HCT116 (cell line): ENCODE results near the gene XPO1. TPM values are rescaled to one million over a fixed set of nuclear protein-coding genes. Genes with fewer than 3 reads are reported as not detected.
A peak's percentile ranks its signal among the peaks of the same experiment; 100 is the strongest.

Experiments used
- ATAC-seq: fragments of 200-7000 bp; cut with Tn5 transposase; 2 replicates; pipeline ENCODE4 v1.9.1; 2020; ENCODE audit warnings: mild to moderate bottlenecking, moderate library complexity
- BruUV-seq: library from RNA; stranded (reverse); fragments of 400-500 nt; replicated peaks from 2 replicates; lab custom pipeline; 2021; lab: Mats Ljungman, UMichigan
- CTCF ChIA-PET: fragments of 300-600 bp; sonication (Branson Sonifier 250); formaldehyde crosslinking; loops from one replicate; lab custom pipeline; 2021; ENCODE audit warnings: antibody characterized with exemption; lab: Charles Lee
- POLR2A ChIA-PET: fragments of 300-600, 350-600 bp; sonication (Branson Sonifier 250); formaldehyde crosslinking; loops from one replicate; lab custom pipeline; 2021; ENCODE audit warnings: antibody characterized with exemption; lab: Charles Lee
- RAD21 ChIA-PET, 2 experiments: fragments of 300-600 bp; sonication (Branson Sonifier 250); formaldehyde crosslinking; loops; one replicate each; lab custom pipeline; 2023; ENCODE audit warnings: low total read pairs in 2 of 2; ENCODE audit not compliant: uncharacterized antibody in 2 of 2, unreplicated experiment in 2 of 2, low non-redundant PET in 1 of 2; lab: Charles Lee
- DNase-seq: peaks from one replicate; pipeline ENCODE4 v3.0.0-alpha.2; 2010; ENCODE audit warnings: low read depth, low spot score
- H2AFZ ChIP-seq: fragments of 200-600 bp; shearing (Covaris generic), sonication (generic); 2 replicates; pipeline ENCODE4 v1.6.1; 2017; ENCODE audit warnings: low read depth, mixed run types, mixed read lengths, antibody characterized with exemption, low read length; ENCODE audit not compliant: poor library complexity, severe bottlenecking
- H3K27ac ChIP-seq: 2 replicates; pipeline ENCODE4 v1.5.1; 2012; ENCODE audit warnings: low read depth, low read length
- H3K27me3 ChIP-seq: fragments of 200-600 bp; sonication (generic); 2 replicates; pipeline ENCODE4 v1.6.1; 2016; ENCODE audit warnings: mixed run types, low read length, mixed read lengths; ENCODE audit not compliant: insufficient read depth
- H3K36me3 ChIP-seq, 2 experiments: fragments of 200-500 bp in 1 of 2; fragments of 200-600 bp in 1 of 2; sonication (Bioruptor generic) in 1 of 2; sonication (generic) in 1 of 2; 2 replicates each; pipeline versions ENCODE4 v1.5.1 to v1.6.1; 2014 to 2016; ENCODE audit warnings: low read length in 2 of 2, inconsistent platforms in 1 of 2, mixed read lengths in 1 of 2, mixed run types in 1 of 2; ENCODE audit not compliant: insufficient read depth in 2 of 2, control insufficient read depth in 1 of 2
- H3K4me1 ChIP-seq, 2 experiments: fragments of 200-600 bp in 1 of 2; sonication (generic) in 1 of 2; 2 replicates each; pipeline versions ENCODE4 v1.5.1 to v1.6.1; 2012 to 2017; ENCODE audit warnings: low read length in 2 of 2, inconsistent platforms in 1 of 2, mild to moderate bottlenecking in 1 of 2, mixed read lengths in 1 of 2, mixed run types in 1 of 2, moderate library complexity in 1 of 2; ENCODE audit not compliant: insufficient read depth in 2 of 2, control insufficient read depth in 1 of 2
- H3K4me2 ChIP-seq: fragments of 200-600 bp; sonication (generic); 2 replicates; pipeline ENCODE4 v1.6.1; 2017; ENCODE audit warnings: mixed run types, low read length, mixed read lengths
- H3K4me3 ChIP-seq, 2 experiments: fragments of 200-600 bp in 1 of 2; sonication (generic) in 1 of 2; replicated peaks in 1 of 2; 2 replicates each; pipeline ENCODE4 v1.5.1; 2011 to 2016; ENCODE audit warnings: low read length in 2 of 2, control low read depth in 1 of 2, low read depth in 1 of 2, mild to moderate bottlenecking in 1 of 2, mixed read lengths in 1 of 2, mixed run types in 1 of 2
- H3K79me2 ChIP-seq: fragments of 200-600 bp; sonication (generic); 2 replicates; pipeline ENCODE4 v1.6.1; 2017; ENCODE audit warnings: mild to moderate bottlenecking, mixed run types, low read length, moderate library complexity, mixed read lengths; ENCODE audit not compliant: insufficient read depth
- H3K9ac ChIP-seq: fragments of 200-600 bp; sonication (generic); 2 replicates; pipeline ENCODE4 v1.6.1; 2016; ENCODE audit warnings: low read length, mixed read lengths
- H3K9me2 ChIP-seq: fragments of 200-600 bp; sonication (generic), shearing (Covaris generic); 2 replicates; pipeline ENCODE4 v1.6.1; 2017; ENCODE audit warnings: mixed run types, mild to moderate bottlenecking, moderate library complexity; ENCODE audit not compliant: insufficient read depth
- H3K9me3 ChIP-seq, 2 experiments: fragments of 200-500 bp in 1 of 2; fragments of 200-600 bp in 1 of 2; sonication (Bioruptor generic) in 1 of 2; sonication (generic) in 1 of 2; 2 replicates each; pipeline ENCODE4 v1.6.1; 2014 to 2017; ENCODE audit warnings: low read length in 2 of 2, mixed read lengths in 2 of 2, inconsistent platforms in 1 of 2, low read depth in 1 of 2, mild to moderate bottlenecking in 1 of 2, mixed run types in 1 of 2, moderate library complexity in 1 of 2; ENCODE audit not compliant: control insufficient read depth in 1 of 2, insufficient read depth in 1 of 2
- H4K20me1 ChIP-seq: fragments of 200-600 bp; sonication (generic), shearing (Covaris generic); 2 replicates; pipeline ENCODE4 v1.6.1; 2017; ENCODE audit warnings: mixed run types, mild to moderate bottlenecking, moderate library complexity; ENCODE audit not compliant: insufficient read depth
- CBX3 ChIP-seq: IDR thresholded peaks from 2 replicates; pipeline ENCODE4 v1.6.1; 2012; ENCODE audit warnings: low read depth
- CEBPB ChIP-seq: IDR thresholded peaks from 2 replicates; pipeline ENCODE4 v1.6.1; 2012; ENCODE audit warnings: low read depth
- EGR1 ChIP-seq: IDR thresholded peaks from 2 replicates; pipeline ENCODE4 v1.6.1; 2012; ENCODE audit warnings: low read depth
- ELF1 ChIP-seq: IDR thresholded peaks from 2 replicates; pipeline ENCODE4 v1.6.1; 2012; ENCODE audit warnings: low read depth, borderline replicate concordance
- EZH2 ChIP-seq: fragments of 200-600 bp; sonication (generic); IDR thresholded peaks from 2 replicates; pipeline ENCODE4 v1.6.1; 2017; ENCODE audit warnings: antibody characterized with exemption, mixed run types
- EZH2phosphoT487 ChIP-seq: fragments of 200-600 bp; IDR thresholded peaks from 2 replicates; pipeline ENCODE4 v1.6.1; 2018; ENCODE audit warnings: antibody characterized with exemption, borderline replicate concordance
- FOSL1 ChIP-seq: IDR thresholded peaks from 2 replicates; pipeline ENCODE4 v1.6.1; 2012; ENCODE audit warnings: low read depth
- JUND ChIP-seq: IDR thresholded peaks from 2 replicates; pipeline ENCODE4 v1.6.1; 2012
- POLR2A ChIP-seq: IDR thresholded peaks from 2 replicates; pipeline ENCODE4 v1.7.0; 2011; ENCODE audit warnings: borderline replicate concordance; ENCODE audit not compliant: insufficient read depth, insufficient read length; ENCODE audit errors: extremely low read depth
- RAD21 ChIP-seq: IDR thresholded peaks from 2 replicates; pipeline ENCODE4 v1.6.1; 2012; ENCODE audit warnings: low read depth, mild to moderate bottlenecking
- SIN3A ChIP-seq: IDR thresholded peaks from 2 replicates; pipeline ENCODE4 v1.6.1; 2012; ENCODE audit warnings: low read depth
- SP1 ChIP-seq: IDR thresholded peaks from 2 replicates; pipeline ENCODE4 v1.6.1; 2012; ENCODE audit warnings: low read depth
- TCF7L2 ChIP-seq: IDR thresholded peaks from 2 replicates; pipeline ENCODE4 v1.7.0; 2011; ENCODE audit warnings: borderline replicate concordance, inconsistent platforms; ENCODE audit not compliant: insufficient read depth, insufficient read length; ENCODE audit errors: extremely low read depth
- YY1 ChIP-seq: IDR thresholded peaks from 2 replicates; pipeline ENCODE4 v1.6.1; 2011; ENCODE audit warnings: low read length, low read depth, moderate library complexity, mild to moderate bottlenecking; ENCODE audit not compliant: insufficient replicate concordance; ENCODE audit errors: extremely low read depth
- ZFX ChIP-seq: fragments of 450-650 bp; IDR thresholded peaks from 2 replicates; pipeline ENCODE4 v1.6.1; 2017
- ZNF274 ChIP-seq: fragments of 200-500 bp; sonication (Bioruptor generic); IDR thresholded peaks from 2 replicates; pipeline ENCODE4 v1.6.1; 2014; ENCODE audit warnings: mild to moderate bottlenecking, low read depth, low read length, inconsistent platforms
- intact Hi-C: fragments of 100-400 bp; cut with micrococcal nuclease; formaldehyde crosslinking; loops from 2 replicates; pipeline ENCODE4 v1.10.0; 2022
- total RNA-seq: library from RNA; stranded (reverse); gene quantifications from one replicate; pipeline ENCODE4 v1.2.1, GENCODE V29; 2021; ENCODE audit not compliant: unreplicated experiment
- TF ChIP-seq, protein P1 (sequence below): IDR thresholded peaks from 2 replicates; pipeline ENCODE4 v1.6.1; 2012
- TF ChIP-seq, protein P2 (sequence below): IDR thresholded peaks from 2 replicates; pipeline ENCODE4 v1.6.1; 2012
- TF ChIP-seq, protein P3 (sequence below): IDR thresholded peaks from 2 replicates; pipeline ENCODE4 v1.6.1; 2011; ENCODE audit warnings: mild to moderate bottlenecking, low read length, moderate library complexity; ENCODE audit not compliant: insufficient replicate concordance; ENCODE audit errors: extremely low read depth

The XPO1 gene
- total RNA-seq, 1 experiment from 2014 or later, result 184 TPM

DNA sequence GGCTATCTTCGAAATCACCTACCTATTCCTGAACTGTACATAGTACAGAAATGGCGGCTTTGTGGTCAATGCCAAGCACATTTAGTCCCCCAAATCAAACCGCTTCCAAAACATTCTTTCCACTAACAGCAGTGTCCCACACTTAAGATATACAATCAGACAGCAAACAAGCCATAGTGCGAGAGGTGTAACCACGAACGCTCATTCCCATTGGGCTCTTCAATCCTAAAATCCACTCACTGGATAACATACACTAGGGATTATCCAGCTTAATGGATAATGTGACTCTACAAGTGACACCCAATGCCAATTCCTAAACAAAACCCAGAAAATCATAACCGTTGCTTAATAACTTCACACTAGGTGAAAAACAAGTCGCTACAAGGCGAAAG lies 2.0 kb downstream of the XPO1 start:
- Histone ChIP-seq H3K4me3 (peak overlapping the region; percentile 58 to 94), H3K4me1 (peaks cover 17 to 27% of the 10 kb centered on the region in 2 experiments), H2AFZ (no peak overlapping the region), H3K27ac (peak overlapping the region; percentile 94), H3K79me2 (peaks cover 69% of the 10 kb centered on the region), H3K9ac (peak overlapping the region; percentile 92), H3K4me2 (peak overlapping the region; percentile 84), H3K9me3 (no peaks in the 10 kb centered on the region), H3K9me2 (no peaks in the 10 kb centered on the region), H3K36me3 (0 out of 4 replicates have a peak, but pooled peaks cover 0 to 7% of the 10 kb centered on the region in 2 experiments), H3K27me3 (no peaks in the 10 kb centered on the region), H4K20me1 (peaks cover 39% of the 10 kb centered on the region; the same call in 1 of the 2 replicates)
- DNase-seq (no peak), ATAC-seq (no peak)
- ChIA-PET CTCF (no interaction called here), POLR2A (no interaction called here), RAD21 (no interaction called here)
- intact Hi-C loops, result loop anchor here (2.0 to 5.0 kb wide), 2 partner anchors 63 to 226 kb away; no protein-coding TSS in a partner anchor
- TF ChIP-seq EGR1 (no peak), YY1 (no peak), EZH2phosphoT487 (no peak), ZNF274 (no peak), RAD21 (no peak), EZH2 (no peak), JUND (no peak)
- TF ChIP-seq, protein P1, sequence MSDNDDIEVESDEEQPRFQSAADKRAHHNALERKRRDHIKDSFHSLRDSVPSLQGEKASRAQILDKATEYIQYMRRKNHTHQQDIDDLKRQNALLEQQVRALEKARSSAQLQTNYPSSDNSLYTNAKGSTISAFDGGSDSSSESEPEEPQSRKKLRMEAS, result no peak
- TSS peak; percentile 36 for BruUV-seq

DNA sequence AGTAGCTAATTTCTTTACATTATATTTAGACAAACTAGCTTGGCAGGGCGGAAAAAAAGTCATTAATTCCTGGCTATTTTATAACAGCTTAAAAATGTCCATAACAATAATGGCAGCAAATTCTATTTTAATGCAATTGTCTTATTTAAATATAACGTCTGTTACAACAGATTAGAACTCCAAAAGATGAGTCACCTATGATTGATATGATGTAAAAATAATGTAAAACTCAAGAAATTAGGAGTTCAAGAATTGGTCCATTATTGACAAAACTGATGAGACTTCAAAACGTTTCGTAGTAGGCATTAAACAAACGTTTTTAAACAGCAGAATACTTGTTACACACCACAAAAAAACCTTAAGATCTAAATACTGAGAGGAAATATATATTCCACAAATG lies 2.7 kb downstream of the XPO1 start:
- H4K20me1 ChIP-seq, result peaks cover 46% of the 10 kb centered on the region; the same call in 1 of the 2 replicates
- peak overlapping the region; percentile 84 for H3K4me2 ChIP-seq
- no peak overlapping the region for H2AFZ ChIP-seq
- no TSS peak for BruUV-seq
- H3K9me2 ChIP-seq, result no peaks in the 10 kb centered on the region
- H3K27ac ChIP-seq, result peak overlapping the region; percentile 94; the same call in 1 of the 2 replicates
- H3K27me3 ChIP-seq, result no peaks in the 10 kb centered on the region
- DNase-seq (no peak), ATAC-seq (no peak)
- RAD21 ChIA-PET, result no interaction called here
- peaks cover 17 to 27% of the 10 kb centered on the region in 2 experiments for H3K4me1 ChIP-seq
- H3K36me3 ChIP-seq, result 0 out of 4 replicates have a peak, but pooled peaks cover 0 to 7% of the 10 kb centered on the region in 2 experiments
- H3K9ac ChIP-seq, result 0 out of 2 replicates have a peak overlapping the region, but pooled peaks have one; percentile 92
- CTCF ChIA-PET, result no interaction called here
- POLR2A ChIA-PET, result no interaction called here
- H3K4me3 ChIP-seq, result peak overlapping the region; percentile 58 to 94; a peak in 3 of 4 replicates
- H3K79me2 ChIP-seq, result peaks cover 77% of the 10 kb centered on the region
- no peaks in the 10 kb centered on the region for H3K9me3 ChIP-seq
- intact Hi-C loops, result loop anchor here (5.0 kb wide), 1 partner anchor 227 kb away; no protein-coding TSS in a partner anchor
- no peak for TF ChIP-seq YY1
- no peak for TF ChIP-seq POLR2A
- no peak for TF ChIP-seq CBX3
- TF ChIP-seq SP1, result no peak
- no peak for TF ChIP-seq TCF7L2
- TF ChIP-seq ZFX, result no peak
- no peak for TF ChIP-seq JUND
- TF ChIP-seq FOSL1, result no peak
- TF ChIP-seq, protein P2, sequence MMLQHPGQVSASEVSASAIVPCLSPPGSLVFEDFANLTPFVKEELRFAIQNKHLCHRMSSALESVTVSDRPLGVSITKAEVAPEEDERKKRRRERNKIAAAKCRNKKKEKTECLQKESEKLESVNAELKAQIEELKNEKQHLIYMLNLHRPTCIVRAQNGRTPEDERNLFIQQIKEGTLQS, result no peak
- TF ChIP-seq, protein P3, sequence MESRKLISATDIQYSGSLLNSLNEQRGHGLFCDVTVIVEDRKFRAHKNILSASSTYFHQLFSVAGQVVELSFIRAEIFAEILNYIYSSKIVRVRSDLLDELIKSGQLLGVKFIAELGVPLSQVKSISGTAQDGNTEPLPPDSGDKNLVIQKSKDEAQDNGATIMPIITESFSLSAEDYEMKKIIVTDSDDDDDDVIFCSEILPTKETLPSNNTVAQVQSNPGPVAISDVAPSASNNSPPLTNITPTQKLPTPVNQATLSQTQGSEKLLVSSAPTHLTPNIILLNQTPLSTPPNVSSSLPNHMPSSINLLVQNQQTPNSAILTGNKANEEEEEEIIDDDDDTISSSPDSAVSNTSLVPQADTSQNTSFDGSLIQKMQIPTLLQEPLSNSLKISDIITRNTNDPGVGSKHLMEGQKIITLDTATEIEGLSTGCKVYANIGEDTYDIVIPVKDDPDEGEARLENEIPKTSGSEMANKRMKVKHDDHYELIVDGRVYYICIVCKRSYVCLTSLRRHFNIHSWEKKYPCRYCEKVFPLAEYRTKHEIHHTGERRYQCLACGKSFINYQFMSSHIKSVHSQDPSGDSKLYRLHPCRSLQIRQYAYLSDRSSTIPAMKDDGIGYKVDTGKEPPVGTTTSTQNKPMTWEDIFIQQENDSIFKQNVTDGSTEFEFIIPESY, result no peak
- no peak for TF ChIP-seq EGR1
- no peak for TF ChIP-seq CEBPB
- no peak; the same call in 1 of the 2 replicates for TF ChIP-seq SIN3A
- TF ChIP-seq ELF1, result no peak
